OCI-LY1 (cell line): ENCODE results near the gene EWSR1.
"Not testable (repeated sequence)": the region's sequence is repeated elsewhere in the genome, so short reads cannot be mapped to it uniquely, and the experiment has no call there.

Experiments used
- H2AFZ ChIP-seq: fragments of 200-600 bp; sonication (generic), shearing (Covaris generic); 2 replicates; pipeline ENCODE4 v1.6.0; 2014; ENCODE audit warnings: antibody characterized with exemption, mild to moderate bottlenecking, low read length
- H3F3A ChIP-seq: fragments of 200-600 bp; sonication (generic), shearing (Covaris generic); 2 replicates; pipeline ENCODE4 v1.6.0; 2014; ENCODE audit warnings: mild to moderate bottlenecking, antibody characterized with exemption, low read length, moderate library complexity; ENCODE audit not compliant: insufficient read depth
- H3K27ac ChIP-seq: fragments of 200-600 bp; sonication (generic); 2 replicates; pipeline ENCODE4 v1.5.1; 2014; ENCODE audit warnings: low read length, mixed run types, mild to moderate bottlenecking, low read depth; ENCODE audit not compliant: poor library complexity, severe bottlenecking
- H3K27me3 ChIP-seq: fragments of 200-600 bp; sonication (generic); 2 replicates; pipeline ENCODE4 v1.6.0; 2014; ENCODE audit warnings: antibody characterized with exemption, mild to moderate bottlenecking, low read length, moderate library complexity; ENCODE audit not compliant: insufficient read depth
- H3K36me3 ChIP-seq: fragments of 200-600 bp; sonication (generic); 2 replicates; pipeline ENCODE4 v1.6.1; 2014; ENCODE audit warnings: mild to moderate bottlenecking, antibody characterized with exemption, low read length, moderate library complexity, mixed read lengths; ENCODE audit not compliant: insufficient read depth
- H3K4me1 ChIP-seq: fragments of 200-600 bp; sonication (generic); 2 replicates; pipeline ENCODE4 v1.5.1; 2014; ENCODE audit warnings: mild to moderate bottlenecking, low read length, moderate library complexity; ENCODE audit not compliant: insufficient read depth, severe bottlenecking
- H3K4me2 ChIP-seq: fragments of 200-600 bp; sonication (generic), shearing (Covaris generic); 2 replicates; pipeline ENCODE4 v1.6.1; 2014; ENCODE audit warnings: low read length
- H3K4me3 ChIP-seq: fragments of 200-600 bp; sonication (generic); 2 replicates; pipeline ENCODE4 v1.5.1; 2014; ENCODE audit warnings: low read length, low read depth, mild to moderate bottlenecking, mixed read lengths; ENCODE audit not compliant: poor library complexity, severe bottlenecking
- H3K79me2 ChIP-seq: fragments of 200-600 bp; shearing (Covaris generic); 2 replicates; pipeline ENCODE4 v1.6.1; 2016; ENCODE audit warnings: mixed run types, low read length, mixed read lengths; ENCODE audit not compliant: insufficient read depth
- H3K9ac ChIP-seq: fragments of 200-600 bp; sonication (generic), shearing (Covaris generic); 2 replicates; pipeline ENCODE4 v1.6.1; 2014; ENCODE audit warnings: mild to moderate bottlenecking, low read length, mixed read lengths
- H3K9me2 ChIP-seq: fragments of 200-600 bp; sonication (generic), shearing (Covaris generic); 2 replicates; pipeline ENCODE4 v1.6.1; 2014; ENCODE audit warnings: low read depth, mild to moderate bottlenecking, low read length, mixed read lengths
- H3K9me3 ChIP-seq: fragments of 200-600 bp; shearing (Covaris generic); 2 replicates; pipeline ENCODE4 v1.6.1; 2014; ENCODE audit warnings: low read length, mixed read lengths
- H4K20me1 ChIP-seq: fragments of 200-600 bp; sonication (generic), shearing (Covaris generic); 2 replicates; pipeline ENCODE4 v1.6.0; 2016; ENCODE audit warnings: mild to moderate bottlenecking, low read length; ENCODE audit not compliant: insufficient read depth
- CTCF ChIP-seq: fragments of 200-600 bp; sonication (generic), shearing (Covaris generic); IDR thresholded peaks from 2 replicates; pipeline ENCODE4 v1.5.1; 2017; ENCODE audit warnings: mild to moderate bottlenecking, antibody characterized with exemption, low read length, moderate library complexity, mixed read lengths
- EZH2 ChIP-seq: fragments of 200-600 bp; sonication (generic), shearing (Covaris generic); IDR thresholded peaks from 2 replicates; pipeline ENCODE4 v1.8.0; 2017; ENCODE audit warnings: borderline replicate concordance, mixed run types, mild to moderate bottlenecking, antibody characterized with exemption, low read length, moderate library complexity, mixed read lengths

EWSR1 gene

GRCh38 chr22:29344137-29344536 is 76.1 kb downstream of the EWSR1 start:
- Histone ChIP-seq H3K9me3 (no peaks in the 10 kb centered on the region), H3K4me2 (no peak overlapping the region)

GRCh38 chr22:29344889-29345288 is 76.8 kb downstream of the EWSR1 start:
- peaks cover 95% of the 10 kb centered on the region for H3K36me3 ChIP-seq
- H3K4me2 ChIP-seq, H3K9me3 ChIP-seq, H3K79me2 ChIP-seq, H3K4me1 ChIP-seq, H3K27ac ChIP-seq, H3K9ac ChIP-seq, H2AFZ ChIP-seq, H3K9me2 ChIP-seq, H3F3A ChIP-seq, H3K4me3 ChIP-seq, H4K20me1 ChIP-seq, H3K27me3 ChIP-seq: not testable (repeated sequence)

More at GRCh38 chr22:29344137-29344536, 76.1 kb downstream of the EWSR1 start:
- Histone ChIP-seq H3K79me2 (no peaks in the 10 kb centered on the region), H4K20me1 (no peaks in the 10 kb centered on the region), H3F3A (no peaks in the 10 kb centered on the region), H3K27me3 (no peaks in the 10 kb centered on the region), H3K4me1 (no peaks in the 10 kb centered on the region), H3K9ac (no peak overlapping the region), H3K9me2 (no peaks in the 10 kb centered on the region), H3K4me3 (no peak overlapping the region), H3K27ac (no peak overlapping the region), H2AFZ (no peak overlapping the region), H3K36me3 (peaks cover 94% of the 10 kb centered on the region)
- TF ChIP-seq CTCF (no peak), EZH2 (no peak)

- H3K27me3 ChIP-seq: no peaks in the 10 kb centered on the region
- H3K4me3 ChIP-seq: no peak overlapping the region
- no peaks in the 10 kb centered on the region for H3K9me2 ChIP-seq
- H3K9ac ChIP-seq: no peak overlapping the region
- H3K36me3 ChIP-seq: peaks cover 95% of the 10 kb centered on the region
- H3K27ac ChIP-seq: no peak overlapping the region
- TF ChIP-seq CTCF: no peak
- no peak for TF ChIP-seq EZH2
- H2AFZ ChIP-seq: no peak overlapping the region
- no peaks in the 10 kb centered on the region for H3K9me3 ChIP-seq
- no peaks in the 10 kb centered on the region for H3K4me1 ChIP-seq
- H4K20me1 ChIP-seq: no peaks in the 10 kb centered on the region
- no peaks in the 10 kb centered on the region for H3K79me2 ChIP-seq
- no peaks in the 10 kb centered on the region for H3F3A ChIP-seq
- H3K4me2 ChIP-seq: no peak overlapping the region
Observed at GRCh38 chr22:29345932-29346331, 77.9 kb downstream of the EWSR1 start.

- peaks cover 95% of the 10 kb centered on the region for H3K36me3 ChIP-seq
- H3K4me3 ChIP-seq: no peak overlapping the region
- no peaks in the 10 kb centered on the region for H3K9me3 ChIP-seq
Observed at GRCh38 chr22:29346659-29347058, 78.6 kb downstream of the EWSR1 start.

More at GRCh38 chr22:29346659-29347058, 78.6 kb downstream of the EWSR1 start:
- TF ChIP-seq EZH2: no peak
- TF ChIP-seq CTCF: no peak
- Histone ChIP-seq H3K4me2 (no peak overlapping the region), H3K27me3 (no peaks in the 10 kb centered on the region), H3K4me1 (no peaks in the 10 kb centered on the region), H3K9me2 (no peaks in the 10 kb centered on the region), H3K79me2 (no peaks in the 10 kb centered on the region), H2AFZ (no peak overlapping the region), H3K9ac (no peak overlapping the region), H4K20me1 (no peaks in the 10 kb centered on the region), H3K27ac (no peak overlapping the region), H3F3A (no peaks in the 10 kb centered on the region)
